Measurements from ENCODE around the gene SREBF2.
A peak's percentile ranks its signal among the peaks of the same experiment; 100 is the strongest.
"Not testable (repeated sequence)": the region's sequence is repeated elsewhere in the genome, so short reads cannot be mapped to it uniquely, and the experiment has no call there.

SREBF2 gene

GRCh38 chr22:41842996-41843970 lies 10.4 kb downstream of the SREBF2 start:
- DNase-seq: no peak

DNA sequence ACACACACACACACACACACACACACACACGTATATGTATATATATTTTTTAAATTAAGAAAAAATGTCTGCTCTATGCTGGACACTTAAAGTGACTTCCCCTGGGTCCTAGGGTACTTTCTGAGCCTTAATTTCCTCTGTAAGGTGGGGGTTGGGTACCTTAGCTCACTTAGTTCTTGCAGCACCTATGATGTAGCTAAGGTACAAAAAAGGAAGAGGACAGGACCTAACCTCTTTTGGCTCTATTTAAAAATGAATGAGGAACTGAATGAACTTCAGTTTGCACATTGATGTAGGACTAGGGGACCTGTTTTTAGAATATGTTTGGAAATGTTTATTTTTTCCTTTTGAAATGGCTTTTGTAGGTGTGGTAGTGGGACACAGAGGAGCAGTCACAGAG lies 11.1 kb downstream of the SREBF2 start:
- no peak for DNase-seq

GRCh38 chr22:41844513-41844912 lies 11.6 kb downstream of the SREBF2 start:
- DNase-seq: no peak

- no peak for DNase-seq
These were observed 12.7 kb downstream of the SREBF2 start for GRCh38 chr22:41845380-41846267.

GRCh38 chr22:41846268-41846987 lies 13.5 kb downstream of the SREBF2 start:
- no peak for DNase-seq

- DNase-seq: no peak
These were observed 14.4 kb downstream of the SREBF2 start for GRCh38 chr22:41847300-41847699.

- no peak for DNase-seq
These were observed 15.6 kb downstream of the SREBF2 start for GRCh38 chr22:41848468-41848867.

DNA sequence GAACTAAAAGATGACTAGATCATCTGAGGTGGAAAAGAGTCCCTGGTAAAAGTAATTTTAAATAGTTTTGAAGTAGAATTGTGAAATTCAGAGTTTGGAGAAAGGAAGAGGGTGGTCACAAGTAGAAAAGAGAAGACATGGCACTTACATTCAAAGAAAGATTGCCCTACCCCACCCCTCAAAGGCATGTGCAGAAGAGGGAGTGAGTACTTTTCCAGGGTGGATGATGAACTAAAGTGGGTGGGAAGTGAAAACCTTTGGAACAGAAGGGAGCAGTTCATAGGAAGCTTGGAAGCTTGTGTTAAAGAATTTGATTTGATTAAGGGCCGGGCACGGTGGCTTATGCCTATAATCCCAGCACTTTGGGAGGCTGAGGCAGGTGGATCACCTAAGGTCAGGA lies 23.6 kb downstream of the SREBF2 start:
- no peak for DNase-seq

- DNase-seq: peak; percentile 79
These were observed 24.4 kb downstream of the SREBF2 start for GRCh38 chr22:41857155-41857859.

GRCh38 chr22:41857860-41858199 lies 24.9 kb downstream of the SREBF2 start:
- no peak for DNase-seq

DNA sequence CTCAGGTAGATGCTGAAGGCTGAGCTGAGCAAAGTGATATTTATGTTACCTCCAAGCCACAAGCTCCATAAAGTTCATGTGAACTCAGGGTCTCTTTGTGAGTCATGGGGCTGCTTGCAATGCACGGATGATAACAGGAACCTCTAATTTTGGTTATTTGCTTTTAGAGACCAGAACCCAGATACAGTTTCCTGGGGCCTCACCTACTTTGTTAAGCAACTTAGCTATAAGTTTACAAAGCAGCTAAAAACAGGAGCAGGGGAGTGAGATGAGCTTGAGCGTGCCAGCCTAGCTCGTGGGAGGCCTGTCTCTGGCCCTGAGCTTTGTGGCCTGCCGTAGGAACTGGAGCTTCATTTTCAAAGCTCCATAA lies 29.2 kb downstream of the SREBF2 start:
- no peak for DNase-seq

GRCh38 chr22:41862530-41863266 lies 29.8 kb downstream of the SREBF2 start:
- DNase-seq: peak; percentile 84

DNA sequence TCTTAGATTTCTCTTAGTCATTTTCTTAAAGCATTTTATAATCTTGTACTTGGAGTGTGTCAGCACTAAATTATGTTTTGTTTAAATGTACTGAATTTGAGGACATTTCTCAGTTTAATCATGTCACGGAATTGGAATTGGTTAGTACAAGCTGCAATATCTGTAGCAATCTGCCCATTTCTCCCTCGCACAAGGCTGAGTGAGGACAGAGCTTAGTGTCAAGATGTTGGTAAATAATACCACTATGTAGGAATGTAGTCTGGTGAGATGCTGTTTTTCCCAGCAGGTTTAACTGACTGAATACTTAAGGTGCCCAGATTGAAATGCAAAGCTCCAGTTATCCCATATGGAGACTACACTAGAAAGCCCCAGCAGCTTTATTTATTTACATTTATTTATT lies 30.6 kb downstream of the SREBF2 start:
- DNase-seq: no peak

DNA sequence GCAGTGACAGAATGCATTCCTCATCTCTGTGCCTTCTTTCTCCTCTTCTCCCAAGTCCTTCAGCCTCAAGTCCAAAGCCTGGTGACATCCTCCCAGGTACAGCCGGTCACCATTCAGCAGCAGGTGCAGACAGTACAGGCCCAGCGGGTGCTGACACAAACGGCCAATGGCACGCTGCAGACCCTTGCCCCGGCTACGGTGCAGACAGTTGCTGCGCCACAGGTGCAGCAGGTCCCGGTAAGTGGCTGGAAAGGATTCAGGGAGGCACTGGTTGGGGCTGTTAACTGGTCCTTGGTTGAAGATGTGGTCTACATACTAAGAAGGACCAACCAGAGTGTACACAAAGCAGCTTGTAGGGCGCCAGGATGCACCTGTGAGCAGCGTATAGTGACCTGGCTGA lies 35.7 kb downstream of the SREBF2 start:
- no peak for DNase-seq

GRCh38 chr22:41870081-41870480 lies 37.2 kb downstream of the SREBF2 start:
- not testable (repeated sequence) for DNase-seq

- DNase-seq: no peak
These were observed 37.9 kb downstream of the SREBF2 start for GRCh38 chr22:41870786-41871185.

GRCh38 chr22:41873391-41873790 lies 40.5 kb downstream of the SREBF2 start:
- peak; percentile 67 for DNase-seq

GRCh38 chr22:41874090-41874489 lies 41.2 kb downstream of the SREBF2 start:
- DNase-seq: no peak

DNA sequence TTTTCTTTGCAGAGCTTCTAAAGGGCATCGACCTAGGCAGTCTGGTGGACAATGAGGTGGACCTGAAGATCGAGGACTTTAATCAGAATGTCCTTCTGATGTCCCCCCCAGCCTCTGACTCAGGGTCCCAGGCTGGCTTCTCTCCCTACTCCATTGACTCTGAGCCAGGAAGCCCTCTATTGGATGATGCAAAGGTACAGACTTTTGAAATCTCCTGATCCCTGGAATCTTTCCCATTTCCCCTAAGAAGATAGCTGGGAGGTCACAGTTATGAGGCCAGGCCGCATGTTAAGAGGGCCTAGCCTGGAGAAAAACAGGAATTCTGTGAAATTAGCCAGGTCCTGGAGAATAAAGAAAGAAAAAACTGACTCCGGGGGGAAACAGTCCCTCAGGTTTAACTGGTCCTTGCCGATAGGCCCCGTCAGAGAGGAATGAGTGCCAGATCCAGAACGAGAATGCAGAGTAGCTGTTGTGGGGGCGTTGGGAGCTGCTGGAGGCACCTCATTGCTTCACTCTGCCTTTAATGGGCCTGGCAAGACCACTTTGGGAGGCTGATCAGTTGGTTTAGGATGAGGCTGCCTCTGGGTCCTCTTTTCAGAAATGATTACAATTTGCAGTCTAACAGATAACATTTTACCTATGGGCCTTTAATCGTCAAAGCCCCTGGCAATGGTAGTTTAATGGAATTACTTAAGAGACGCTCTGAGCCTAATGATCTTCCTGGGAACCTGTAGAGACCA lies 42.8 kb downstream of the SREBF2 start:
- DNase-seq: no peak

- DNase-seq: no peak
These were observed 43.4 kb downstream of the SREBF2 start for GRCh38 chr22:41876275-41876674.

DNA sequence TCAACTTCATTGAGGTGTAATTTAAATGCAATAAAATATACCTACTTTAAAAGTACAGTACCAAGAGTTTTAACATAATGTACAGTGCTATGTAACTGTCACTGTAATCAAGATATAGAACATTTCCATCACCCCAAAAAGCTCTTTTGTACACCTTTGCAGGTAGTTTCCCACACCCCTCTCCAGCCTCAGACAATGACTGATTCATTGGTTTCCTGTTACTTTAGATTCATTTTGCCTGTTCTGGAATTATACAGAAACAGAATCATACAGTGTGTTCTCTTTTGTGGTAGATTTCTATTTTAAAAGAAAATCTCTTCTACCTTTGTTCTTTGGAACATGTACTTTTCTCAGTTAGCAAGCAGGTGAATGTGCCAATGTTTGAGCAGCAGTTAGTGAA lies 43.8 kb downstream of the SREBF2 start:
- DNase-seq: no peak
